ENCODE measurements around the gene STIM1. TPM values are rescaled to one million over a fixed set of nuclear protein-coding genes. Genes with fewer than 3 reads are reported as not detected.

STIM1 gene
- total RNA-seq, 1 donor: 57.9 TPM

- Histone ChIP-seq H3K4me3 (ENCODE audit: insufficient read depth, low read length) (no peak overlapping the region), H3K36me3 (ENCODE audit: insufficient read depth, low read length) (no peaks in the 10 kb centered on the region), H3K27ac (ENCODE audit: low read depth, low read length) (no peak overlapping the region), H3K79me2 (ENCODE audit: insufficient read depth, low read length) (peaks cover 89% of the 10 kb centered on the region), H3K4me1 (ENCODE audit: insufficient read depth, low read length) (peaks cover 28% of the 10 kb centered on the region), H2AFZ (ENCODE audit: low read length) (no peak overlapping the region), H3K4me2 (ENCODE audit: insufficient read depth, low read length) (no peak overlapping the region), H3K9me3 (ENCODE audit: low read depth, low read length) (no peaks in the 10 kb centered on the region), H3K27me3 (ENCODE audit: insufficient read depth, low read length) (no peaks in the 10 kb centered on the region), H4K20me1 (ENCODE audit: insufficient read depth, low read length) (peaks cover 60% of the 10 kb centered on the region)
- TF ChIP-seq CTCF (IDR thresholded peaks at IDR 0.05; ENCODE audit: extremely low read depth, low read depth, low read length): no peak
- peak; percentile 66 for DNase-seq (ENCODE audit: insufficient read length, low spot score, missing footprints)
Observed at GRCh38 chr11:3837793-3838192, 17.7 kb upstream of the STIM1 start.

- no peak for TF ChIP-seq CTCF (IDR thresholded peaks at IDR 0.05; ENCODE audit: extremely low read depth, low read depth, low read length)
- Histone ChIP-seq H3K9me3 (ENCODE audit: low read depth, low read length) (no peaks in the 10 kb centered on the region), H3K4me1 (ENCODE audit: insufficient read depth, low read length) (peaks cover 28% of the 10 kb centered on the region), H3K79me2 (ENCODE audit: insufficient read depth, low read length) (peaks cover 82% of the 10 kb centered on the region), H3K27ac (ENCODE audit: low read depth, low read length) (no peak overlapping the region), H4K20me1 (ENCODE audit: insufficient read depth, low read length) (peaks cover 55% of the 10 kb centered on the region), H3K36me3 (ENCODE audit: insufficient read depth, low read length) (no peaks in the 10 kb centered on the region), H3K4me2 (ENCODE audit: insufficient read depth, low read length) (no peak overlapping the region), H3K4me3 (ENCODE audit: insufficient read depth, low read length) (no peak overlapping the region), H2AFZ (ENCODE audit: low read length) (no peak overlapping the region), H3K27me3 (ENCODE audit: insufficient read depth, low read length) (no peaks in the 10 kb centered on the region)
- no peak for DNase-seq (ENCODE audit: insufficient read length, low spot score, missing footprints)
Observed at GRCh38 chr11:3838504-3838903, 17.0 kb upstream of the STIM1 start.

GRCh38 chr11:3840004-3840869 lies 15.2 kb upstream of the STIM1 start:
- DNase-seq (ENCODE audit: insufficient read length, low spot score, missing footprints): peak; percentile 86
- peak overlapping the region; percentile 9 for H3K27ac ChIP-seq (ENCODE audit: low read depth, low read length)

More at GRCh38 chr11:3840004-3840869, 15.2 kb upstream of the STIM1 start:
- H3K27me3 ChIP-seq (ENCODE audit: insufficient read depth, low read length): no peaks in the 10 kb centered on the region
- H3K4me3 ChIP-seq (ENCODE audit: insufficient read depth, low read length): peak overlapping the region; percentile 83
- peaks cover 65% of the 10 kb centered on the region for H3K79me2 ChIP-seq (ENCODE audit: insufficient read depth, low read length)
- H2AFZ ChIP-seq (ENCODE audit: low read length): no peak overlapping the region
- TF ChIP-seq CTCF (IDR thresholded peaks at IDR 0.05; ENCODE audit: extremely low read depth, low read depth, low read length): no peak
- H3K4me1 ChIP-seq (ENCODE audit: insufficient read depth, low read length): peaks cover 25% of the 10 kb centered on the region
- no peaks in the 10 kb centered on the region for H3K36me3 ChIP-seq (ENCODE audit: insufficient read depth, low read length)
- no peaks in the 10 kb centered on the region for H3K9me3 ChIP-seq (ENCODE audit: low read depth, low read length)
- H4K20me1 ChIP-seq (ENCODE audit: insufficient read depth, low read length): peaks cover 42% of the 10 kb centered on the region
- H3K4me2 ChIP-seq (ENCODE audit: insufficient read depth, low read length): peak overlapping the region; percentile 88

All from osteoblast (primary cell).